PC-3 (cell line): ENCODE data around the gene IFNLR1. TPM values are rescaled to one million over a fixed set of nuclear protein-coding genes. Genes with fewer than 3 reads are reported as not detected.

ENCODE experiments used
- ATAC-seq: fragments of 200-7000 bp; cut with Tn5 transposase; 2 replicates; pipeline ENCODE4 v1.9.1; 2020; ENCODE audit warnings: mild to moderate bottlenecking, moderate library complexity
- BruUV-seq: library from RNA; stranded (reverse); fragments of 400-500 nt; replicated peaks from 2 replicates; lab custom pipeline; 2021; lab: Mats Ljungman, UMichigan
- CTCF ChIA-PET: fragments of 300-600 bp; sonication (Branson Sonifier 250); formaldehyde crosslinking; loops from one replicate; lab custom pipeline; 2022; ENCODE audit warnings: antibody characterized with exemption; lab: Charles Lee
- POLR2A ChIA-PET: fragments of 300-600 bp; sonication (Branson Sonifier 250); formaldehyde crosslinking; loops from one replicate; lab custom pipeline; 2022; ENCODE audit warnings: antibody characterized with exemption; ENCODE audit not compliant: unreplicated experiment; lab: Charles Lee
- DNase-seq: peaks from one replicate; pipeline ENCODE4 v3.0.0-alpha.2; 2015
- H2AFZ ChIP-seq: fragments of 300-600 bp; sonication (generic); 2 replicates; pipeline ENCODE4 v1.6.0; 2016; ENCODE audit warnings: antibody characterized with exemption, low read length
- H3F3A ChIP-seq: fragments of 300-600 bp; sonication (generic); one replicate; pipeline ENCODE4 v1.6.0; 2017; ENCODE audit warnings: antibody characterized with exemption, low read length, control low read depth, mild to moderate bottlenecking; ENCODE audit not compliant: unreplicated experiment
- H3K27ac ChIP-seq: fragments of 300-600 bp; sonication (generic); 2 replicates; pipeline ENCODE4 v1.5.1; 2016; ENCODE audit warnings: mild to moderate bottlenecking, low read length
- H3K27me3 ChIP-seq: fragments of 300-600 bp; sonication (generic); 2 replicates; pipeline ENCODE4 v1.6.1; 2016; ENCODE audit warnings: low read length, mixed read lengths
- H3K36me3 ChIP-seq: fragments of 300-600 bp; sonication (generic); 2 replicates; pipeline ENCODE4 v1.6.1; 2016; ENCODE audit warnings: low read depth, mixed run types, low read length, mixed read lengths
- H3K4me1 ChIP-seq: fragments of 300-600 bp; sonication (generic); 2 replicates; pipeline ENCODE4 v1.5.1; 2016; ENCODE audit warnings: low read length; ENCODE audit not compliant: insufficient read depth
- H3K4me2 ChIP-seq: fragments of 300-600 bp; sonication (generic); 2 replicates; pipeline ENCODE4 v1.6.0; 2016; ENCODE audit warnings: low read length
- H3K4me3 ChIP-seq: fragments of 300-600 bp; sonication (generic); 2 replicates; pipeline ENCODE4 v1.5.1; 2016; ENCODE audit warnings: mild to moderate bottlenecking, low read length, mixed read lengths
- H3K79me2 ChIP-seq: fragments of 300-600 bp; sonication (generic); 2 replicates; pipeline ENCODE4 v1.6.1; 2017; ENCODE audit warnings: low read length, mixed read lengths
- H3K9ac ChIP-seq: fragments of 300-600 bp; sonication (generic); 2 replicates; pipeline ENCODE4 v1.6.0; 2016; ENCODE audit warnings: mild to moderate bottlenecking, low read length
- H3K9me2 ChIP-seq: fragments of 300-600 bp; sonication (generic); replicated peaks from 2 replicates; pipeline ENCODE4 v1.6.1; 2016; ENCODE audit warnings: mixed run types, low read length, mixed read lengths
- H3K9me3 ChIP-seq: fragments of 300-600 bp; sonication (generic); 2 replicates; pipeline ENCODE4 v1.6.1; 2016; ENCODE audit warnings: low read length, mixed read lengths
- H4K20me1 ChIP-seq: fragments of 300-600 bp; sonication (generic); 2 replicates; pipeline ENCODE4 v1.6.1; 2016; ENCODE audit warnings: low read length, mixed read lengths
- CTCF ChIP-seq: fragments of 300-600 bp; sonication (generic); conservative IDR thresholded peaks from 2 replicates; pipeline ENCODE4 v1.5.1; 2017; ENCODE audit warnings: antibody characterized with exemption, low read depth, mild to moderate bottlenecking, low read length
- EZH2 ChIP-seq: fragments of 300-600 bp; sonication (generic); IDR thresholded peaks from one replicate; pipeline ENCODE4 v1.6.1; 2017; ENCODE audit warnings: antibody characterized with exemption, mild to moderate bottlenecking, low read length; ENCODE audit not compliant: unreplicated experiment
- EZH2phosphoT487 ChIP-seq: fragments of 300-600 bp; sonication (generic); IDR thresholded peaks from 2 replicates; pipeline ENCODE4 v1.6.1; 2018; ENCODE audit warnings: mild to moderate bottlenecking, antibody characterized with exemption, low read length, borderline replicate concordance
- intact Hi-C: fragments of 100-400 bp; cut with micrococcal nuclease; formaldehyde crosslinking; loops from 2 replicates; pipeline ENCODE4 v1.9.0; 2023
- total RNA-seq: library from RNA; depleted of rRNA; stranded (reverse); fragments of >200 nt; gene quantifications from 2 replicates; pipeline ENCODE4 v1.2.3, GENCODE V29; 2014

IFNLR1 gene
- total RNA-seq, 1 experiment from 2014 or later = 9.5 TPM

DNA sequence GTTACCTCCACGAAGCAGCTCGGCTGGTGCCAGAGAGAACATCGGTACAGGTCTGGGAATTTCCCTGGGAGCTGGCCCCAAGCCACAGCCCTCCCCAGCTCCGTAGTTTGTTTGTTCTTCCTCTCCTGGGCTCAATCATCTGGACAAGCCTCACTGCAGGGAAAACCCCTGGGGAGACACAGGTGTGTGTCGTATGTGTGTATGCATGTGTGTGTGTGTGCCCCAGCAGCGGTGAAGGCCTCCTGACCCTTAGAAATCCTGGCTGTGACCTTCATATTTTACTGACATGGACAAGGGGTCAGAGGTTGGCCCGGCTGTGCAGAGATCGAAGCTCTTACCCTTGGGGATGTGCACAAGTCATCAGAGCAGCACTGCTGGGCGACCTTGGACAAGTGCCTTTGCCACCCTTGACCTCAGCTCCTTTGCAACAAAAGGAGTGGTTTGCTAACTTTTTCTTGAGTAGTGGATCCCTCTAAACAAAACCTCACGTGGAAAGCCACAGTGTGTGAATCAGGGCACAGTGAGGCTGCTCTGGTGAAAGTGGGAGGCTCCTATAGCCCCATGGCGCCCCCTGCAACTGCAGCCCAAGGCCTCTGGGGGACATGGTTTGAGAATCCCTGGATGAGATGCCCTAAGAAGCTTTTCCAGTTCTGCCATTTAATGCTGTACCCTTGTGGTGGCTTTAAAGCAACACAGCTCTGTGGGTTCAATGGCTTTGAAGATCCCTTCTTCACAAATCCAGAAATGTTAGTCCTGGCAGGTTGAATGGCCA, 31.9 kb downstream of the IFNLR1 start:
- Histone ChIP-seq H4K20me1 (no peaks in the 10 kb centered on the region), H3K9me3 (no peaks in the 10 kb centered on the region), H3F3A (no peaks in the 10 kb centered on the region), H3K27me3 (no peaks in the 10 kb centered on the region), H3K4me1 (peaks cover 13% of the 10 kb centered on the region), H3K36me3 (no peaks in the 10 kb centered on the region), H3K4me2 (no peak overlapping the region), H3K9ac (no peak overlapping the region), H2AFZ (no peak overlapping the region), H3K27ac (no peak overlapping the region), H3K4me3 (no peak overlapping the region), H3K79me2 (no peaks in the 10 kb centered on the region), H3K9me2 (no peaks in the 10 kb centered on the region)
- POLR2A ChIA-PET = no interaction called here
- CTCF ChIA-PET = interaction anchor here (0.5 to 0.6 kb wide), 3 partner anchors 30 to 377 kb away, joined by 3 to 8 read pairs (median 3); partner anchors contain the start of gene PITHD1
- DNase-seq = peak; percentile 28
- TF ChIP-seq EZH2phosphoT487 = no peak
- peak; percentile 55 for TF ChIP-seq CTCF
- TF ChIP-seq EZH2 = no peak
- no TSS peak for BruUV-seq
- intact Hi-C loops = no loop called here
- ATAC-seq = no peak

DNA sequence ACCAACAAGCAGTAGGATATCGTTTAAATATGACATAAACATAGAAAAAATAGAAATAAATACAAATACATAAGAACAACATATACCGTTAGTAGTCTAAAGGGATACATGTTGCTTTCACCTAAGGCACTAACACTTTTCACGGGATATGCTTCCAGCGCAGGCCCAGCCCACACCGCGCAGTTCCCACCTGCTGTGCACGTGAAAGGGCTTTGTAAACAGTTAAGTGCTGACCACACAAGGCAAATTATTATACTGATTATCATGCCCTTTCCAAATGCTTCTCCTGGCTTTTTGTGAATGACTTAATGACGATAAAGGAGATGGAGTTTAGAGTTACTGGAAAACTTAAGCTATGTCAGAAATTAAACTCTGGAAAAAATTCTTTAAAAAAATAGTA, 32.9 kb downstream of the IFNLR1 start:
- no peaks in the 10 kb centered on the region for H3K9me2 ChIP-seq
- no peaks in the 10 kb centered on the region for H3F3A ChIP-seq
- ChIA-PET POLR2A (no interaction called here), CTCF (interaction anchor here (0.5 to 0.7 kb wide), 2 partner anchors 47 to 207 kb away, joined by 3 to 4 read pairs; no protein-coding TSS in a partner anchor)
- no peak overlapping the region for H2AFZ ChIP-seq
- H3K27me3 ChIP-seq = no peaks in the 10 kb centered on the region
- no peak for TF ChIP-seq EZH2phosphoT487
- TF ChIP-seq EZH2 = no peak
- TF ChIP-seq CTCF = no peak
- BruUV-seq = no TSS peak
- no peak for DNase-seq
- H3K36me3 ChIP-seq = no peaks in the 10 kb centered on the region
- H4K20me1 ChIP-seq = no peaks in the 10 kb centered on the region
- intact Hi-C loops = no loop called here
- no peak overlapping the region for H3K9ac ChIP-seq
- no peaks in the 10 kb centered on the region for H3K79me2 ChIP-seq
- peaks cover 22% of the 10 kb centered on the region for H3K4me1 ChIP-seq
- H3K9me3 ChIP-seq = no peaks in the 10 kb centered on the region
- no peak overlapping the region for H3K4me2 ChIP-seq
- no peak for ATAC-seq
- H3K4me3 ChIP-seq = no peak overlapping the region
- no peak overlapping the region for H3K27ac ChIP-seq
